ENCODE measurements around the gene PROSER1.
"Not testable (repeated sequence)": the region's sequence is repeated elsewhere in the genome, so short reads cannot be mapped to it uniquely, and the experiment has no call there.

The PROSER1 gene

DNA sequence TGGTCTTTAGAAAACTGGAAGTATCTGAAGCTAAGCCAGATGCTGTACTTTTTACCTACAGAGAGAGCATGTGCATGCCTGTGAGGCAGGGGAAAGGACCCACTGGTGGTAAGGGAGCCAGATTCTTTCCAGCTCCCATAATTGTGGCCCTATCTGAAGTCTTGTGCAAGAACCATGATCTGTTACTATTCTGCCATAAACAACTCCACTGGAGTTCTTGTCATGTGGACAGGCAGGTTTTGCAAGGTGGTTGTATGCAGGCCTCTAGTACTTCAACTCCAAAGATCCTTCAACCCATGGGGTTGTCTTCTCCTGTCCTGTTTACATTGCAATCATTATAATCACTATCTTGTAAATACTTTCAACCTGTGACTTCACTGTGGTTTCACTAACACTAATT, 14.1 kb downstream of the PROSER1 start:
- no peak for DNase-seq

DNA sequence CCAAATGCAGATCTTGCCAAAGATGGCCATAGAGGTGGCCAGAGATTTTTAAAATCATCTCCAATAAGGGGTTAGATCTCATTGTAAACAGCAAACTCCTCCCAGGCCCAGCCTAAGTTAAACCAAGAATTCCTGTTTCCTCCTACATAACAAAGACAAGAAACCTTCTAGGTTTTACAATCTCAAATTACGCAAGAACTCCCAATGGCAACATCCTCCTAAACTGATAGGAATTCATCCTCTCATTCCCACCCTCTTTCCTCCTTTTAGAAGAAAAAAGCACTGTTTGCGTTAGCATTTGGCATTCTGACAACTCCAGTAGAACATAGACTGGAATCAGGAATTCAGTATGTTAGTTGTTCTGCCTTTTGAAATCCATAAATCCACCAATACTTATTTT, 14.6 kb downstream of the PROSER1 start:
- DNase-seq, result no peak

DNA sequence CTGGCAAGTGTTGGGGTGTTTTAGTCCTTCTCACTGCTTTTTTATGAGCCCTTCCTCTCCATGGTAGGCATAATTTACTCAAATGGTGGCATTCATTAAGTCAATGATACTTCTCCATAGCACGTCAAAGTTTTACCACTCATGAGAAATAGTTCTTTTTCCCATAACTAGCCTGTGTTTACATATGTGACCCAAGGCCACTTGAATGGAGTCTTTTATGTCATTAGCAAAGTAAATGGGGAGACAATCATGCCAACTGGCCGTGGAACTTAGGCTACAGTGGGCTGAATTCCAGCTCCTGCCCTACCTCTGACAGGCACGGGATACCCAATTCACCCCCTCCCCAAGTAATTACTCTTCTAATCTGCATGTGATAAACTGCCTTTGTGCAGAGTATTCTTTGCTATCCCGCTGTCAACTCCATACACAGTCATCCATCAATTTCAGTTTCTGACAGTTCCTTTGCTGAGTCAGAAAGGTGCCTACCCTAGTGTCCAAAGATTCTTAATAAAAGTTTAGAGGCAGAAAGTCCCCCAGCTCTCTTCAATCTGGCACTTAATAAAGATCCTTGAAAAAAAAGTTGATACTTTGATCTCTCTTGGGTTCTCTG, 16.9 kb downstream of the PROSER1 start:
- no peak for DNase-seq

DNA sequence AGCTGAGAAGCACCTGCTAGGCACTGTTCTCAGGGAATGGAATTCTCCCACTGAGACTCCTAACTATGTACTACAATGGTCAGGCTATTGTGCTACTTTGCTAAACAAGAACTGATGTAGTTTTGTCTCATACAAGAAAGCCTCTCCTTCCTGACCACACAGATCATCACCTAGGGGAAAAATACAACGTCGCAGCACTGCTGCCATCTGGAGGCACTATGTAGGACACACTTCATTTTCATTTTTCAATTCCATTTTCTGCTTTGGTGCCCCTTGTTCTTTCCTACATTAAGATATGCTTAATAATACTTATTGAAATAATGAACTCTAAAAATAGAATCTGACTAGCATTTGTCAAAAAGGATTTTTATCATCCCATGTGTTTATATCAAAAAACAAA, 21.1 kb downstream of the PROSER1 start:
- DNase-seq, result no peak

DNA sequence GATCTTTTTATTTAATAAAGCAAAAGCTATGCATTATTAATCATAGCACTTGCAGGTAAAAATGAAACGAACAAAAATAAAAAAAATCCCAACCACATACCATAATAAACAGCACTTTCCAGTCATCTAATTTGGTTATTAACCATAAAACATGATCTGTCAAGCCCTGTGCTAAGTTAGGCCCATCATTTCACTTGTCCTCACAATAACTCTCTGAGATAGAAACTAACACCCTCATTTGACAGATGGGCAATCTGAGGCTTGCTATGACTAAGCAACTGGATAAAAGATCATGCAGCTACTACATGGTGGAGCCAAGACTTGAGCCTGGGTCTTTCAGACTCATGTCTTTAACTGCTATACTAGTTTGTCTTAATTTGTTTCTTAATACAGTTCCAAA, 21.8 kb downstream of the PROSER1 start:
- DNase-seq, result no peak

DNA sequence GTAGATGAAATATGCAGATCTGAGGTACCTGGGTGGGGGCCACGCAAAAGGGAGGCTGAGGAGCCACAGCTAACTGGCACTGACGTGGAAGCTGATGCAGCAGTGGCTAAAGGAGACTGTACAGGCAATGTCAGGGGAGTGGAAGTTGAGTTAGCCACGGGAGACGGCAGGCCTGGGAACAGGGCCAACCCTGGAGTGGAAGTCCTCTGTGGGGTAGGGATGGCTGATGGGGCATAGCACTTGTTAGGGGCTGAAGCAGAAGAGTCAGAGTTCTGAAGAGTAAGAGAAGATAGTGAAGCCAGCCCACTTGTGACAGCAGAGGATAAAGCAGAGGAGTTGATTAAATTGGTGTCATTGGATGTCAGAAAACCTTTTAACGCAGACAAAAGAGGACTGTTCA, 24.4 kb downstream of the PROSER1 start:
- no peak for DNase-seq

DNA sequence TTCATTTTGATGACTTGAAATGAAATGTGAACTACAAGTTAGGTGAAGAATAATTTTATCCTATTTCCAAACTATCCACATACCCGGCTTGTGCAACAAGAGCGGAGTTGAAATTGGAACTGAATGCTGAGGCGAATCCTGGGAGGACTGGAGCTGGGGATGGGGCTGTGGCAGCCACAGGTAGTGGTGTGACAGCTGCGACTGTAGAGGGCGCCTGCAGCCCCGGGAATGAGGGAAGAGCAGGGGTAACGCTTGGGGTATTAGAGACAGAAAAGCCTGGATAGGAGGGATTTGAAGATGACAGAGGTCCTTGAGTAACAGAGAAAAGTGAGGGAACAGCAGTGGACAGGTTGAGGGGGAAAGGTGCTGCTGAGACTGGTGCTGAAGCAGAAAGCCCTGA, 25.3 kb downstream of the PROSER1 start:
- DNase-seq, result no peak

DNA sequence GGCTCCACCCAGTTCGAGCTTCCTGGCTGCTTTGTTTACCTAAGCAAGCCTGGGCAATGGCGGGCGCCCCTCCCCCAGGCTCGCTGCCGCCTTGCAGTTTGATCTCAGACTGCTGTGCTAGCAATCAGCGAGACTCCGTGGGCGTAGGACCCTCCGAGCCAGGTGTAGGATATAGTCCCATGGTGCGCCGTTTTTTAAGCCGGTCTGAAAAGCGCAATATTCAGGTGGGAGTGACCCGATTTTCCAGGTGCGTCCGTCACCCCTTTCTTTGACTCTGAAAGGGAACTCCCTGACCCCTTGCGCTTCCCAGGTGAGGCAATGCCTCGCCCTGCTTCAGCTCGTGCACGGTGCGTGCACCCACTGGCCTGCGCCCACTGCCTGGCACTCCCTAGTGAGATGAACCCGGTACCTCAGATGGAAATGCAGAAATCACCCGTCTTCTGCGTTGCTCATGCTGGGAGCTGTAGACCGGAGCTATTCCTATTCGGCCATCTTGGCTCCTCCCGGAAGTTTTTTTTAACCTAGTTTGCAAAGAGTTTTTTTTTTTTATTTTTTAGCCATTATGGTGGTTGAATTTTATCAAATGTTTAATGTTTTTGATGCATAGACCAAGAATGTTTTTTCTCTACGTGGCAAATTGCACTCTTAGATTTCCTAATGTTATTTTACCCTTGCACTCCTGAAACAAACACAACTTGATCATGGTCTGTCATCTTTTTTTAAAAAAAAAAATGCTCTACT, 31.3 kb downstream of the PROSER1 start:
- DNase-seq, result not testable (repeated sequence)

DNA sequence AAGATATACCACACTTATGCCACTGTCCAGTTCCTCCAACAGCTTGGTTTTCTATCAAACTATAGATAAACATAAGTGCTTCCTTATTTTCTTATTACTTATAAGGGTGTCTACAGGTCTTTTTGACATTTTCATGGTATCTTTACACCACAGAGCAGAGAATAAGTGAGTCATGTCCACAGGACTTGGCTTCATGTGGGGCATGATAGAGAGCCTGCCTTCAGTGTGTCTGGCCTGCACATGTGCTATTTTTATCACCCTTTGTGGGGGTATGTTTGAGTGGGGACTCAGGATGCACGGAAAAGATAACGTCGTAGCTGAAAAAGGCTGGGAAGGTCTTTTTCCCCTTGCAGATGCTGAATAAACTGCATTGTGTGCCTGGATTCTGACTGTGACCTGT, 39.1 kb downstream of the PROSER1 start:
- no peak for DNase-seq

DNA sequence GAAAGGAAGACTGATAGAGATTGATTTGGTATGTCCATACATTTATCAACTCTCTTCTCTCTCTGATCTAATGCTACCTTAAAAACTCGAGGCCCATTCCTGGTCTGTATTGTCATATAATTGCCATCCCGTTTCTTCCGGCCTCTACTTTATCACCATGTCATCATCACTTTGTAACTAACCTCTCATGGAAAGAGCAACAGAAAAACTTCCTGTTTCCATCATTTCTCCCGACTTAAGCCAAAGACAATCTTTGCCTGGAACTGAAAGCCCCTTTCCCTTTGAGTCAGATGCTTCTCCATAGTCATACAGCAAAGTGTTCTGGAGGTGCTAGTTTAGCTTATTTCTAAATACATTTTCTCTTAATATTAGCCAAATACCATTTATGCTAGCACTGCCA, 44.5 kb downstream of the PROSER1 start:
- DNase-seq, result no peak

DNA sequence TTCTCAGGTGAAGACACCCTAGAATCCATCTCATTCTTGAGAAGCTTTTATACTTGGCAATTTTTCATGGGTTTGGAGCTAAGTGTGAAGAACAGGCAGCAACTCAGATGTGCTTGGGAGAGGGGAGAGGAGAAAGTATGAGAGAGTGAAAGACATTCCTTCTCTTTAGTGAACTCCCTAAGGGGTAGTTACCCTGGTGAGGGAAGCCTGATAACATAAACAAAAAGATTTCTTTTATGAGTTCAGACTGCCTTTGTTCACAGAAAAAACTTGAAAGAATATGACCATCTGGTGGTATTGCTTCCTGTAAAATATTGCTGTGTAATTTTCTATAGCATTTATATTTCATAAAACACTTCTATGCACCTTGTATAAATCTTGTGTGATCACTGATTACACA, 47.2 kb downstream of the PROSER1 start, which contains the start of gene STOML3:
STOML3 (minus strand) TSS at position 139 of the 400 bp plus-strand sequence; CDS start at position 29, 110 bp downstream.
- DNase-seq, result no peak

DNA sequence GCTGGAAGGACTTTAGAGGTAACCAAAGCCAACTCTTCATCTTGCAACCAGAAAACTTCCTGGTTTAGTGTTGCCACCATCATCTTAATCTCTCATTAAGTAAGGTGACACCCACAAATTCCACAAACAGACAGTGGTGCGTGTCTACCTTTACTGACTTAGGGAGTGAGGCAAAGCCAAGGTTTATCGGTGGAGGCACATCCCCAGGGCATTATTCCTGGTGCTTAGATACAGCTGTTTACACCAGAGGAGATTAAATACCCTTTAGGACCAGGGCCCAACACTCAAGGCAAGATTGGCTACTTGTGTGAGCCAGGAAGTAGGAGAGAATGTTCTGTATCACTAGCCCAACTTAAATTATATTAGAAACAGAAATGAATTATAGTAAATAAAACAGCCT, 56.8 kb downstream of the PROSER1 start:
- no peak for DNase-seq

DNA sequence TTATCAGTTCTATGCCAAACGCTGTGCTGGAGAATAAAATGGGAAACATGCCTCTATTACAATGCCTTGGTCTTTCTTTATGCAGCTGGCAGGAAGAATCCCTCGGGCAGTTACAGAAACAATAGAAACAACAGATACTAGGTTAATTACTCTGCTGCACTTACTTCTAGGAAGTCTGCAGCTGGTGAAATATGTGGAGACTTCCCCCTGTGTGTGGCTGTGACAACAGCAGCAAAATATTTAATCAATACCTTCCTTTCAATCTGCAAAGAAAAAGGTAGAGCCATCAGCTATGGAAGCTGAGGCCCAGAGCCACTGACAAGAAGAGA, 57.2 kb downstream of the PROSER1 start:
- DNase-seq, result no peak

DNA sequence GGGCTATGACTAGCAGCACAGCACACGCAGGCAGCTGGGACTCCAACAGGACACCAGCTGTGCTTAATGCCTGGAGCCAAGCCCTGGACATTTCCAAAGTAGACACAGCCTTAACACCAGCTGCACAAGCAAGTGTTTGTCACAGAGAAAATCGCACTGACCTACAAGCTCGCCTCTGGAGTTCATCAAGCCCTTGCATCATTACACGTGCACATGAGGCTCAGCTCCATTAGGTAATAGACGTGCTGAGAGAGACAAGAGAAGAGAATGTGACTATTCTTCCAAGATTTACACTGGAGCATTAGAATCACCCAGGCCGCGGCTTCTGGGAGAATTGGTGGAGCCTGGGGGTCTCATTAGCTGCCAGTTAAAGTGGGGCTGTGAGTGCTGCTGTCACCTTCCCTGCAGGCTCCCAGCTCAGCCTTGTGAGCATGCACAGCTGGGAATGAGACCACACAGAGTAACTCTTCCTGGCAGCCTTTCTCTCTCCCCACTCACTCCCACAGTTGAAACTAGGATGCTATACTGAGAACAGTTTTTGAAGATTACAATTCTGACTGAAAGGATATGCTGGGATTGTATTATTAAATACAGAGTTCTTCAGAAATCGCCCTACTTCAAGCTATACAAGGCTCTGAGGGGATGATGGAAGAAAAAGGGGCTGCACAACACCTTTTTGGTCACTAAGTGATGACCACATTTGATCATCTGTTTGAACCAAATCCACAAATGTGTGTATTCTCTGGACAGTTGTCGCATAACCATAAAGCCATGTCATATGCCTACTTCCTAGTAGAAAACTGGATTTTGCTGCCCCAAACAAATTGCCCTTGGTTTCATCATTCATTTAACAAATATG, 57.8 kb downstream of the PROSER1 start:
- DNase-seq, result no peak

DNA sequence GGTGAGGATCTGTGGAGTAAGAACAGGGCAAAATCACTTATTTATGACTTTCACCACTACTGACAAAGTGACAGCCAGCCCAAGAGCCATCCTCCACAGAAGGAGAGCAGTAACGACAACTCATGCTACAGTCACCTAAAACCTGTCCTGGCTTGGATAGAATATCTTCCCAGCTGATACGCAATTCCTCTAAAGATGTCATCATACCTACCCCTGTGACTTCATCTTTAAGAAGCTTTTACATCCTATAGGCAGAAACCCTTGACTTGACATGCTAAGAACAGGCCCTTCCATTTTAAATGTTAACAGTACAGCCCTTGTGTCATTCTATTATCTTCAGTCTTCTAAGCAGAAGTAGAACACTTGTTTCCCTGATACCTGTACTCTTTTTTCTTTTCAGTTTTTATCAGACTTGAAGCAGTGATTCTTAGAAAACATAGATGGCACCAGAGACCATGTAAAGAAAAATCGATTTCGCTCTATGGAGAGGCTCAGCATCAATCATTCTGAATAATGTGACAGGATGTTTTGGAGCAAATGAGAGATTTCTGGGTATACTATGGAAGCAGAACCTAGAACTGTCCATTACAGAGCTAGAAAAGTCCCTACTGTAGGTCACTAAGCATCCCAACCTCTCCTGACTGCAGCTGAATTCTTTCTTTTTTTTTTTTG, 67.4 kb downstream of the PROSER1 start:
- DNase-seq, result no peak

DNA sequence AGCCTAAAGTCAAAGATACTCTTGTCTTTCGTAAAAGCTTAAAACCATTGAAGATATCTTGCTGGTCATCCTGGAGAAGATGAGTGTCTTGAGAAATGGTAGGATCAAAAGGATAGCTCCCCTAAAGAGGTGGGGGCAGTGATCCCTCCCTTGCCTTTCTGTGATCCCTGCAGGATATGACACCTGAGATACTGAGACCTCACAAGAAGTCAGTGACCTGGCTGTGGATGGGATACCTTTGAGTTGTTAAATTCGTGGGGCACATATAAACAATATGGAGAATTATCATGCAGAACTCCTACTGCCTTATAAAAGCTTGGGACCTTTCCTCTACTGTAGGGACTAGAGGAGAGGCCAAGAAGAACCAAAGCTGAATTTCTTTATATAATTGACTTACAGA, 68.7 kb downstream of the PROSER1 start:
- no peak for DNase-seq

DNA sequence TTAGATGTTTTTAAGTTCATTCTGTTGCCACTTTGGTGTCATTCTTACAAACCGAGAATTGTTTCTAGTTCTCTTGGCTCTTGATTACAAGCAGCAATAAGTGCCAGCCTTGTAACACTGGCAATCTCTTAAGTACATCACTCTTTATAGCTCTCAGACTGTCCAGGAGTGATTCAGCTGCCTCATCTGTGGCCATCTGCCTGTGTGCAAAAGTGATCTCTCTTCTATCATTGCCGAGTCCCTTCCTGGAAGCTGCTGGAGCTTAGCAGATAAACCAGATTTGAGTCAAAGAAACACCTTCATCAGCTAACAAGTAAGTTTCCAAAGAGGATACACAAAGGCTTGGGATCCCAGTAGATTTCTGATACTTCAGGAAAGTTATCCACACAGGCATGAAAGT, 70.4 kb downstream of the PROSER1 start:
- DNase-seq, result no peak

DNA sequence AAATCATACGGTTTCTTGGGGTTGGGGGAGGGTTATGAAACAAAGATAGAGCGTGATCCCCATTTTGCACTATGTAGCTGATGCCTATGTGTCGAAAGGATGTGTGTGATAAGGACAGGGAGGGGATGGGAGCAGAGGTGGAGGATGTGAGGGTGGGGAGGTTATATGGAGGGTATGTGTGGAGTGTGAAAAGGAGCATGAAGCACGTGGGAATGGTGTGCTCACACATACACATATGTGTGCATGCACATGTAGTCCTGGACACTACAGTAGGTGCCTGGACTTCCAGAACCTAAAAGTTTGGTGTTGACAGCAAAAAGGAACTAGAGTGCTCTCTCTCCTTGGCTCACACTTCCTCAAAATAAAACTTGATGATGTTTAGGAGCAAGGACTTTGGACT, 72.6 kb downstream of the PROSER1 start:
- DNase-seq, result no peak

DNA sequence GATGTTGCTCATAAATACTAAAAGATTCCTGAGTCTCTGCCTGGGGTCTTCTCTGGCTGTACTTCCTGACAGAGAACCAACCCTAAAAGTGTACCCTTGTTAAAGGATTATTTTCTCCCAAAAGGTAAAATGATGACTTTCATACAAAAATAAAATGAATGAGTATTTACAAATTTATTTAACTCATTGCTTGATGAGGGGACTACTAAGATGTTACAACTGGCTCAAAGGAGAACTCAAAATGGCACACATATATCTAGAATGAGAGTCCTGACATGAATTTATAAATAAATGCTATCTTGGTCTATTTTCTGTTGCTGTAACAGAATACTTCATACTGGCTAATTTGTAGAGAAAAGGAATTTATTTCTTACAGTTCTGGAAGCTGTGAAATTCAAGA, 77.7 kb downstream of the PROSER1 start:
- DNase-seq, result no peak
